Inferior parietal cortex (tissue), 1 donor: ENCODE results near the gene PROK2.
A peak's percentile ranks its signal among the peaks of the same experiment; 100 is the strongest.

Source experiments
- DNase-seq: peaks from one replicate; pipeline ENCODE4 v3.0.0-alpha.2; 2016; ENCODE audit errors: extremely low spot score

Gene PROK2

GRCh38 chr3:71734881-71735280, 50.1 kb downstream of the PROK2 start:
- DNase-seq: no peak

GRCh38 chr3:71733319-71733718, 51.6 kb downstream of the PROK2 start:
- DNase-seq: no peak

GRCh38 chr3:71732637-71733036, 52.3 kb downstream of the PROK2 start:
- DNase-seq: no peak

- DNase-seq: peak; percentile 65
These were observed 56.2 kb downstream of the PROK2 start for GRCh38 chr3:71728632-71729342.

GRCh38 chr3:71726146-71726545, 58.8 kb downstream of the PROK2 start:
- no peak for DNase-seq

GRCh38 chr3:71725271-71725991, 59.5 kb downstream of the PROK2 start, which contains the start of gene EIF4E3:
EIF4E3 (minus strand) TSS chr3:71725402; CDS start chr3:71725367, 35 bp downstream.
- no peak for DNase-seq

GRCh38 chr3:71724584-71725270, 60.2 kb downstream of the PROK2 start:
- no peak for DNase-seq

GRCh38 chr3:71724171-71724453, 60.8 kb downstream of the PROK2 start:
- DNase-seq: no peak

- no peak for DNase-seq
These were observed 61.3 kb downstream of the PROK2 start for GRCh38 chr3:71723452-71724170.

GRCh38 chr3:71722693-71723092, 62.3 kb downstream of the PROK2 start:
- DNase-seq: no peak
